ENCODE results near the gene AHCY. TPM values are rescaled to one million over a fixed set of nuclear protein-coding genes. Genes with fewer than 3 reads are reported as not detected.
A peak's percentile ranks its signal among the peaks of the same experiment; 100 is the strongest.
"Not testable (repeated sequence)": the region's sequence is repeated elsewhere in the genome, so short reads cannot be mapped to it uniquely, and the experiment has no call there.

Gene AHCY
- total RNA-seq, 1 experiment from 2014 or later = 401 TPM

GRCh38 chr20:34256629-34257124 is 46.5 kb downstream of the AHCY start:
- ATAC-seq (peak; percentile 50), DNase-seq (ENCODE audit: low spot score) (no peak)
- Mint-ChIP-seq H3K36me3 (no peaks in the 10 kb centered on the region), H3K27ac (peak overlapping the region; percentile 80; the same call in 1 of the 2 replicates), H3K9me3 (0 out of 2 replicates have a peak, but pooled peaks cover 1% of the 10 kb centered on the region), H3K27me3 (ENCODE audit: low read depth) (no peaks in the 10 kb centered on the region), H3K4me3 (no peak overlapping the region), H3K4me1 (peaks cover 14% of the 10 kb centered on the region)
- TF ChIP-seq ZNF425 (CRISPR knock-in tag; conservative IDR thresholded peaks at IDR 0.05) (no peak), ZNF121 (CRISPR knock-in tag; IDR thresholded peaks at IDR 0.05) (peak; percentile 96)
- CTCF ChIA-PET = interaction anchor here (0.5 to 4.0 kb wide), 12 partner anchors 9 to 603 kb away, joined by 3 to 56 read pairs (median 6); partner anchors contain the start of gene ASIP
- POLR2A ChIA-PET = interaction anchor here (1.1 kb wide), 1 partner anchor 106 kb away, joined by 4 read pairs; the partner anchor contains the start of gene ITCH

GRCh38 chr20:34254979-34255378 is 48.2 kb downstream of the AHCY start:
- Mint-ChIP-seq H3K27me3 (ENCODE audit: low read depth) (no peaks in the 10 kb centered on the region), H3K36me3 (no peaks in the 10 kb centered on the region), H3K4me3 (no peak overlapping the region), H3K9me3 (0 out of 2 replicates have a peak, but pooled peaks cover 3% of the 10 kb centered on the region), H3K27ac (no peak overlapping the region), H3K4me1 (peaks cover 14% of the 10 kb centered on the region)
- CTCF ChIA-PET = interaction anchor here (0.5 to 4.0 kb wide), 20 partner anchors 8 to 303 kb away, joined by 3 to 56 read pairs (median 4); partner anchors contain the start of genes ASIP, DYNLRB1 and MAP1LC3A
- POLR2A ChIA-PET = no interaction called here
- TF ChIP-seq TEAD1 (CRISPR knock-in tag; IDR thresholded peaks at IDR 0.05) (no peak), ELF4 (CRISPR knock-in tag; IDR thresholded peaks at IDR 0.05; ENCODE audit: low read depth) (no peak), HMGA2 (CRISPR knock-in tag; IDR thresholded peaks at IDR 0.05) (no peak), ZBTB21 (CRISPR knock-in tag; IDR thresholded peaks at IDR 0.05; ENCODE audit: borderline replicate concordance) (no peak), FOXP1 (CRISPR knock-in tag; IDR thresholded peaks at IDR 0.05; ENCODE audit: borderline replicate concordance) (no peak), ZNF219 (CRISPR knock-in tag; IDR thresholded peaks at IDR 0.05; ENCODE audit: borderline replicate concordance) (no peak), MAX (CRISPR knock-in tag; IDR thresholded peaks at IDR 0.05) (no peak), MYBL2 (CRISPR knock-in tag; IDR thresholded peaks at IDR 0.05) (no peak)
- ATAC-seq (no peak), DNase-seq (ENCODE audit: low spot score) (no peak)

- CTCF ChIA-PET, H3K4me3 Mint-ChIP-seq: not testable (repeated sequence)
Observed at GRCh38 chr20:34252431-34253086, 50.6 kb downstream of the AHCY start.

GRCh38 chr20:34251619-34252018 is 51.5 kb downstream of the AHCY start:
- Mint-ChIP-seq H3K9me3 (0 out of 2 replicates have a peak, but pooled peaks cover 3% of the 10 kb centered on the region), H3K36me3 (no peaks in the 10 kb centered on the region), H3K27ac (no peak overlapping the region), H3K27me3 (ENCODE audit: low read depth) (no peaks in the 10 kb centered on the region), H3K4me1 (peaks cover 16% of the 10 kb centered on the region), H3K4me3 (no peak overlapping the region)
- ChIA-PET CTCF (no interaction called here), POLR2A (no interaction called here)
- no peak for DNase-seq (ENCODE audit: low spot score)
- ATAC-seq = no peak
- TF ChIP-seq USF1 (CRISPR knock-in tag; IDR thresholded peaks at IDR 0.05) = no peak
- no peak for TF ChIP-seq RELA (CRISPR knock-in tag; IDR thresholded peaks at IDR 0.05; ENCODE audit: borderline replicate concordance)
- TF ChIP-seq NR2C2 (CRISPR knock-in tag; IDR thresholded peaks at IDR 0.05) = no peak
- no peak for TF ChIP-seq EMX1 (CRISPR knock-in tag; IDR thresholded peaks at IDR 0.05)
- no peak for TF ChIP-seq MLX (CRISPR knock-in tag; IDR thresholded peaks at IDR 0.05)
- TF ChIP-seq ZNF281 (CRISPR knock-in tag; IDR thresholded peaks at IDR 0.05) = no peak
- no peak for TF ChIP-seq ZNF317 (CRISPR knock-in tag; IDR thresholded peaks at IDR 0.05; ENCODE audit: borderline replicate concordance, low read depth)
- TF ChIP-seq ATF6 (CRISPR knock-in tag; IDR thresholded peaks at IDR 0.05) = no peak
- TF ChIP-seq MAX (CRISPR knock-in tag; IDR thresholded peaks at IDR 0.05) = no peak
- no peak for TF ChIP-seq FOXP1 (CRISPR knock-in tag; IDR thresholded peaks at IDR 0.05; ENCODE audit: borderline replicate concordance)

More at GRCh38 chr20:34252431-34253086, 50.6 kb downstream of the AHCY start:
- ATAC-seq; H3K36me3 Mint-ChIP-seq; H3K9me3 Mint-ChIP-seq; POLR2A ChIA-PET; H3K27me3 Mint-ChIP-seq (ENCODE audit: low read depth); DNase-seq (ENCODE audit: low spot score); H3K27ac Mint-ChIP-seq: not testable (repeated sequence)
- H3K4me1 Mint-ChIP-seq = peaks cover 23% of the 10 kb centered on the region
